T-cell (primary cell): ENCODE data around the gene ABCC5. TPM values are rescaled to one million over a fixed set of nuclear protein-coding genes. Genes with fewer than 3 reads are reported as not detected.
"Not testable (repeated sequence)": the region's sequence is repeated elsewhere in the genome, so short reads cannot be mapped to it uniquely, and the experiment has no call there.

Source experiments
- ATAC-seq, 4 experiments: fragments of 200-7000 bp in 3 of 4; fragments of 150-1000 bp in 1 of 4; cut with Tn5 transposase; replicated peaks in 1 of 4; 1 replicate in 3 of 4; 2 replicates in 1 of 4; pipeline ENCODE4 v1.10.0; 2021; ENCODE audit warnings: moderate library complexity in 3 of 4, mild to moderate bottlenecking in 2 of 4, moderate number of reproducible peaks in 1 of 4
- CTCF ChIA-PET, 2 donors: fragments of 300-600 bp; sonication (Branson Sonifier 250); formaldehyde crosslinking; loops; one replicate each; lab custom pipeline; 2022; ENCODE audit warnings: antibody characterized with exemption in 2 of 2; lab: Charles Lee
- POLR2A ChIA-PET, 2 donors: fragments of 300-600 bp; sonication (Branson Sonifier 250); formaldehyde crosslinking; loops; one replicate each; lab custom pipeline; 2022; ENCODE audit warnings: antibody characterized with exemption in 2 of 2; lab: Charles Lee
- DNase-seq, 35 experiments: peaks; one replicate each; pipeline versions ENCODE4 v3.0.0 to v3.0.0-alpha.2; 2013 to 2023
- H3K27ac ChIP-seq: one replicate; pipeline ENCODE4 v1.5.1; 2013; ENCODE audit warnings: low read length
- H3K27me3 ChIP-seq, 2 experiments: replicated peaks in 1 of 2; 1 replicate in 1 of 2; 2 replicates in 1 of 2; pipeline versions ENCODE4 v1.6.1 to v1.7.0; 2013; ENCODE audit warnings: low read length in 1 of 2, mixed read lengths in 1 of 2; ENCODE audit not compliant: control insufficient read depth in 2 of 2, insufficient read depth in 2 of 2; ENCODE audit errors: extremely low read depth in 1 of 2
- H3K36me3 ChIP-seq, 2 donors: 1 replicate in 1 of 2; 2 replicates in 1 of 2; pipeline versions ENCODE4 v1.6.1 to v1.7.0; 2013; ENCODE audit warnings: low read length in 1 of 2; ENCODE audit not compliant: control insufficient read depth in 2 of 2, insufficient read depth in 1 of 2; ENCODE audit errors: extremely low read depth in 1 of 2
- H3K4me1 ChIP-seq, 2 experiments: 1 replicate in 1 of 2; 2 replicates in 1 of 2; pipeline versions ENCODE4 v1.6.1 to v1.7.0; 2013; ENCODE audit warnings: low read length in 2 of 2, mixed read lengths in 1 of 2; ENCODE audit not compliant: insufficient read depth in 2 of 2, control insufficient read depth in 1 of 2; ENCODE audit errors: extremely low read depth in 1 of 2
- H3K4me3 ChIP-seq, 2 donors: 1 replicate in 1 of 2; 2 replicates in 1 of 2; pipeline versions ENCODE4 v1.5.1 to v1.7.0; 2013; ENCODE audit warnings: mild to moderate bottlenecking in 2 of 2, low read length in 1 of 2, moderate library complexity in 1 of 2; ENCODE audit not compliant: control insufficient read depth in 1 of 2; ENCODE audit errors: extremely low read depth in 1 of 2
- H3K9me3 ChIP-seq: 2 replicates; pipeline ENCODE4 v1.7.0; 2013
- H3K27ac Mint-ChIP-seq, 2 donors: one replicate each; pipeline ENCODE4 v1.8.0; 2020 to 2021; ENCODE audit warnings: mild to moderate bottlenecking in 2 of 2, mixed read lengths in 2 of 2
- H3K27me3 Mint-ChIP-seq, 2 donors: one replicate each; pipeline ENCODE4 v1.8.0; 2021 to 2022; ENCODE audit warnings: mixed read lengths in 2 of 2
- H3K36me3 Mint-ChIP-seq: one replicate; pipeline ENCODE4 v1.8.0; 2021; ENCODE audit warnings: mixed read lengths
- H3K4me1 Mint-ChIP-seq, 3 donors: one replicate each; pipeline ENCODE4 v1.8.0; 2020 to 2022; ENCODE audit warnings: mixed read lengths in 3 of 3, mild to moderate bottlenecking in 1 of 3
- H3K4me3 Mint-ChIP-seq, 3 donors: one replicate each; pipeline ENCODE4 v1.8.0; 2020 to 2022; ENCODE audit warnings: mild to moderate bottlenecking in 3 of 3, mixed read lengths in 3 of 3, moderate library complexity in 3 of 3
- H3K9me3 Mint-ChIP-seq, 3 donors: one replicate each; pipeline ENCODE4 v1.8.0; 2020 to 2022; ENCODE audit warnings: mixed read lengths in 3 of 3
- WGBS: methylation state at CpG from one replicate; pipeline ENCODE4 v1.1.5; 2013; ENCODE audit warnings: missing lambda C conversion rate; ENCODE audit not compliant: insufficient coverage; 5-methylcytosine and 5-hydroxymethylcytosine counted together
- total RNA-seq, 35 experiments: library from RNA in 6 of 35; stranded (reverse) in 6 of 35; fragments of 120-200 nt in 1 of 35; gene quantifications; one replicate each; pipeline versions ENCODE4 v1.2.1 to v1.2.4 and lab custom pipeline; 2013 to 2026

ABCC5 gene
- total RNA-seq, 5 donors from 2014 or later (not counting 1 experiment from before 2014, with no cell fraction given), result 17.6 to 34.3 (median 30.2) TPM

- no peak for DNase-seq
- ATAC-seq, result no peak
- H3K9me3 Mint-ChIP-seq, result no peaks in the 10 kb centered on the region
- H3K27ac Mint-ChIP-seq, result no peak overlapping the region
- Histone ChIP-seq H3K36me3 (no peaks in the 10 kb centered on the region), H3K4me1 (no peaks in the 10 kb centered on the region), H3K9me3 (no peaks in the 10 kb centered on the region), H3K4me3 (no peak overlapping the region), H3K27ac (no peak overlapping the region), H3K27me3 (peaks cover 0 to 5% of the 10 kb centered on the region in 2 experiments)
- no peaks in the 10 kb centered on the region for H3K36me3 Mint-ChIP-seq
- POLR2A ChIA-PET, result no interaction called here
- H3K4me3 Mint-ChIP-seq, result no peak overlapping the region
- CTCF ChIA-PET, result no interaction called here
- H3K4me1 Mint-ChIP-seq, result no peaks in the 10 kb centered on the region
- H3K27me3 Mint-ChIP-seq, result peaks cover 15 to 26% of the 10 kb centered on the region in 2 donors
- WGBS, result 84% methylated on average over 6 of the region's 7 CpGs
Measured at GRCh38 chr3:184050217-184050847, 32.6 kb upstream of the ABCC5 start.

- ChIA-PET CTCF (no interaction called here), POLR2A (no interaction called here)
- 90% methylated on average over 3 of the region's 5 CpGs for WGBS
- no peak overlapping the region for H3K4me3 ChIP-seq
- Mint-ChIP-seq H3K27ac (no peak overlapping the region), H3K4me3 (no peak overlapping the region), H3K27me3 (peaks cover 8 to 10% of the 10 kb centered on the region in 2 donors), H3K4me1 (no peaks in the 10 kb centered on the region), H3K36me3 (no peaks in the 10 kb centered on the region), H3K9me3 (no peaks in the 10 kb centered on the region)
- H3K27me3 ChIP-seq, result peaks cover 0 to 5% of the 10 kb centered on the region in 2 experiments
- no peaks in the 10 kb centered on the region for H3K36me3 ChIP-seq
- DNase-seq (no peak), ATAC-seq (no peak)
- H3K9me3 ChIP-seq, result no peaks in the 10 kb centered on the region
- no peaks in the 10 kb centered on the region for H3K4me1 ChIP-seq
- H3K27ac ChIP-seq, result no peak overlapping the region
Measured at GRCh38 chr3:184045995-184046394, 28.3 kb upstream of the ABCC5 start.

- Mint-ChIP-seq H3K36me3 (no peaks in the 10 kb centered on the region), H3K4me1 (no peaks in the 10 kb centered on the region), H3K4me3 (no peak overlapping the region), H3K27ac (no peak overlapping the region), H3K27me3 (peaks cover 2 to 4% of the 10 kb centered on the region in 2 donors), H3K9me3 (no peaks in the 10 kb centered on the region)
- POLR2A ChIA-PET, result no interaction called here
- CTCF ChIA-PET, result interaction anchor here in 1 of 2 donors (0.7 kb wide), 1 partner anchor 146 kb away, joined by 3 read pairs; no protein-coding TSS in a partner anchor
- DNase-seq (no peak), ATAC-seq (no peak)
- Histone ChIP-seq H3K4me3 (no peak overlapping the region), H3K36me3 (no peaks in the 10 kb centered on the region), H3K27me3 (peaks cover 0 to 5% of the 10 kb centered on the region in 2 experiments), H3K27ac (no peak overlapping the region), H3K9me3 (no peaks in the 10 kb centered on the region), H3K4me1 (no peaks in the 10 kb centered on the region)
- 83% methylated on average over 1 of the region's 1 CpG for WGBS
Measured at GRCh38 chr3:184042617-184043016, 24.9 kb upstream of the ABCC5 start.

- Histone ChIP-seq H3K36me3 (no peaks in the 10 kb centered on the region), H3K27ac (no peak overlapping the region), H3K4me1 (no peaks in the 10 kb centered on the region), H3K9me3 (no peaks in the 10 kb centered on the region), H3K27me3 (peaks cover 0 to 3% of the 10 kb centered on the region in 2 experiments), H3K4me3 (no peak overlapping the region)
- WGBS, result 69% methylated on average over 2 of the region's 3 CpGs
- H3K27me3 Mint-ChIP-seq, result peaks cover 0 to 2% of the 10 kb centered on the region in 2 donors
- no peaks in the 10 kb centered on the region for H3K36me3 Mint-ChIP-seq
- no peak overlapping the region for H3K4me3 Mint-ChIP-seq
- H3K4me1 Mint-ChIP-seq, result no peaks in the 10 kb centered on the region
- no peak for ATAC-seq
- CTCF ChIA-PET, result no interaction called here
- no peaks in the 10 kb centered on the region for H3K9me3 Mint-ChIP-seq
- DNase-seq, result no peak
- POLR2A ChIA-PET, result no interaction called here
- no peak overlapping the region for H3K27ac Mint-ChIP-seq
Measured at GRCh38 chr3:184040010-184040409, 22.3 kb upstream of the ABCC5 start.

- Mint-ChIP-seq H3K27me3 (no peaks in the 10 kb centered on the region), H3K4me3 (no peak overlapping the region), H3K9me3 (no peaks in the 10 kb centered on the region), H3K27ac (no peak overlapping the region), H3K36me3 (no peaks in the 10 kb centered on the region), H3K4me1 (no peaks in the 10 kb centered on the region)
- peaks cover 0 to 2% of the 10 kb centered on the region in 2 experiments for H3K27me3 ChIP-seq
- H3K4me3 ChIP-seq, result no peak overlapping the region
- POLR2A ChIA-PET, result no interaction called here
- no peak for DNase-seq
- CTCF ChIA-PET, result no interaction called here
- WGBS, result 90% methylated on average over 2 of the region's 5 CpGs
- no peaks in the 10 kb centered on the region for H3K4me1 ChIP-seq
- H3K9me3 ChIP-seq, result no peaks in the 10 kb centered on the region
- no peak overlapping the region for H3K27ac ChIP-seq
- no peak for ATAC-seq
- H3K36me3 ChIP-seq, result no peaks in the 10 kb centered on the region
Measured at GRCh38 chr3:184039414-184039813, 21.7 kb upstream of the ABCC5 start.

- H3K27me3 Mint-ChIP-seq, H3K36me3 ChIP-seq, H3K36me3 Mint-ChIP-seq, H3K9me3 Mint-ChIP-seq, H3K4me3 ChIP-seq, POLR2A ChIA-PET, ATAC-seq, H3K27ac ChIP-seq, H3K27me3 ChIP-seq, H3K4me1 ChIP-seq, DNase-seq, H3K4me1 Mint-ChIP-seq, H3K9me3 ChIP-seq, H3K4me3 Mint-ChIP-seq, CTCF ChIA-PET, H3K27ac Mint-ChIP-seq: not testable (repeated sequence)
- WGBS, result 78% methylated on average over 4 of the region's 9 CpGs
Measured at GRCh38 chr3:184038307-184038706, 20.6 kb upstream of the ABCC5 start.
